Midbrain (tissue), 1 donor: ENCODE data around the gene SLC1A7.

Source experiments
- DNase-seq: peaks from one replicate; lab custom pipeline; 2025; lab: John Stamatoyannopoulos, UW

SLC1A7 gene

GRCh38 chr1:53160924-53161378, 18.5 kb upstream of the SLC1A7 start:
- DNase-seq: no peak

DNA sequence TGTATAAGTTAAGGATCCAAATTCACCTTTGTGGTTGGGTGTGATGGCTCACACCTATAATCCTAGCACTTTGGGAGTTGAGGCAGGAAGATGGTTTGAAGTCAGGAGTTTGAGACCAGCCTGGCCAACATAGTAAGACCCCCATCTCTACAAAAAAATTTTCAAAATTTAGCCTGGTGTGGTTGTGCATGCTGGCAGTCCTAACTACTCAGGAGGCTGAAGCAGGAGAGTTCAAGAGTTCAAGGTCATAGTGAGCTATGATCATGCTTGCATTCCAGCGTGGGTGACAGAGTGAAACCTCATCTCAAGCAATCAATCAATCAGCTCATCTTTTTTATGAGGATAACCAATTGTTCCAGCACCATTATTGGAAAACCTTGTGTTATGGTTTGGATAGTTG, 16.5 kb upstream of the SLC1A7 start:
- DNase-seq: no peak

DNA sequence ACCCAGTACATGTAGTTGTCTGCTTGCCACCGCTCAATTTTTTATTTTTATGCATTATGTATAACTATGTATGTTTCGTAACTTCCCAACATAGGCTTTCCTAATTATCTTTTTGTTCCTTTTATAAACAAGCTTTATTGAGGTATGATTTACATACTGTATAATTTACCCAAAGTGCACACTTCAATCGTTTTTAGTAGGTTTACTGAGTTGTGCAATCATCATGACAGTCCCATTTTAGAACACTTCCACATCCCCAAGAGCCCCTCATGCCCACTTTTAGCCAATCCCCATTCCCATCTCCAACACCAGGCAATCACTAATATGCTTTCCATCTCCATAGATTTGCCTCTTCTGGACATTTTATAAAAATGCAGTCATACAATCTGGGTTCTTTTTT, 14.3 kb upstream of the SLC1A7 start:
- no peak for DNase-seq

DNA sequence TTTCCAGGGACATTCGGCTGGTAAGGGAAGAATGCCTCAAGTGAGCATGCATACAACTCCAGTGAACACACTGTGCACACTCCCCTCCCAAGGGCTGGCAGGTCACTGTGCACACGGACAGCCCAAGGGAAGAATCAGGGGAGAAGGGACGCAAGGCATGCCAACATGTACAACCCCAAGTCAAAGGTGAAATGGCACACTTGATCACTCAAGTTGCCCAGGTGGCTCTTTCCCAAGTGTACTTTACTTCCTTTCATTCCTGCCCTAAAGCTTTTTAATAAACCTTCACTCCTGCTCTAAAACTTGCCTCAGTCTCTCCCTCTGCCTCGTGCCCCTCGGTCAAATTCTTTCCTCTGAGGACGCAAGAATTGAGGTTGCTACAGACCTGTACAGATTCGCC, 13.5 kb upstream of the SLC1A7 start:
- DNase-seq: no peak

DNA sequence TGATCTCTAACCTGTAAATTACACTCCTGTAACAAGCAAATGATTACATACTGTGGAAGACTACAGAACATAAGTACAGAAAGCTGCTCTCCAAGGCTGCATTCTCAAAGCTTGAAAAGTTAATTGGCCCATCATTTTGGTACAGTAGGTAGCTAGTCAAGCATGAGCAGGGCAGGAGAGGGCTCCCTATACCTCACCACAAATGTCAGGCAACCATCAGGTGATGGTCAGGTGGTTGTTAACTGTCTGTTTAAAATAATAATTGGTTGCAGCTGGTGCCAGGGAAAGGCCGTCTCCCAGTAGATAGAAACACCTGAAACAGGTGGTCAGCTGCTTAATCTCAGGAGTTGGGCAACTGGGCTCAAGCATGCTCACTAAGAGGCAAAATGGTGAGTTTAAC, 13.1 kb upstream of the SLC1A7 start:
- DNase-seq: no peak

DNA sequence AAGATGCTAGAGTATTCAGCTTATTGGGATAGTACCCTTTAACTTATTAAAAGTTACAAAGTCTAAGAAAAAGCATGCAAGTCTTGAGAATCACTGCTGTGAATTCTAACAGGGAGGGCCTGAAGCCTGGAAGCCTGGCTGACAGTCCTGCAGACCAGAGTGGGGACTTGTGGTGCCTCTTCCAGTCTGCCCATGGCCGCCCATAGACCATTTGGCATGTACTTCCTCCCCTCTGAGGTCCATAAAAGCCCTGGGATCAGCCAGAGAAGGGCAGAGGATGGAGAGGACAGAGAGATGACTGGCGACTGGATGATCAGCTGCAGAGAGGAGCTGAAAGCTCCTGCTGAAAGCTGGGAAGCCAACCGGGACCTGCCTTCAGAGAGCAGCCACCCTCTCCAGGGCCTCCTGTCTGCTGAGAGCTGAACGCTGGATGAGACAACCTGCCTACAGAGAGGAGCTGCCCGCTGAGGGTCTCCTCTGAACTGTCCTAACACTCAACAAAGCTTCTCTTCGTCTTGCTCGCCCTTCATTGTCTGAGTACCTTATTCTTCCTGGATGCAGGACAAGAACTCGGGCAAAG, 12.5 kb upstream of the SLC1A7 start:
- DNase-seq: no peak

- no peak for DNase-seq
Observed at GRCh38 chr1:53153752-53154151, 11.3 kb upstream of the SLC1A7 start.

DNA sequence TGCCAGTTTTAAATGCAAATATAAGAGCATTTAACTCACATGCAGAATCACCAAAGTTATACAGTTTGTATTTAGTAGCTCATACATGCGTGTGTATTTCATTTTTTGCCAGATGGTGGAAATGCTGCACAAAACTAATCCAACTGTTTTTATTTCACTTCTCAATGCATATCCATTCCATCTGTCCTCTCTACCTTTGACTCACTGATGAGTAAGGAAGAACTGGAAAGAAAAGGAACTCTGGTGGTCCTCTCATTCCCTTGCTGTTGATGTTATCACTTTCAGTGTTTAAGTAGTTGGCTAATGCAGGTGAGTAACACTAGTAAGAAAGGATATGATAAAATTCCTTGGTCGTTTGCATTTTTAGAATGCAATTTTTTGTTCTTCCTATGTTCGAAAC, 5.7 kb upstream of the SLC1A7 start:
- DNase-seq: no peak

DNA sequence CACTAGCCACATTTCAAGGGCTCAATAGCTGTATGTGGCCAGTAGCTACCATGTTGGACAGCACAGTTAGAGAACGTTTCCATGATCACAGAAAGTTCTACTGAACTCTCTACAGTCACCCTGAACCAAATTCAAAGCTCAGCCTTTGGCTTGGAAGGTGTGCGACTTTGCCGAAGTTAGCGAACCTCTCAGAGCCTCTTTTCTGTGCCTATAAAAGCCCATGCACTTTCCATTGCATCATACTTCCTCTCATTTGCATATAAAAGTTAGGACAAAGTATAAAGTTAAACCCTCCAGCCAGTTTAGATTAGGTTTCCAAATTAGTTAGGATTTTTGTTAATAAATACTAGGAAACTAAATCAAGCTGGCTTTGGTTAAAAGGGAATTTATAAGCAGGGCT, 4.7 kb upstream of the SLC1A7 start:
- no peak for DNase-seq

GRCh38 chr1:53145942-53146708, 3.7 kb upstream of the SLC1A7 start:
- no peak for DNase-seq

GRCh38 chr1:53145619-53145941, 3.1 kb upstream of the SLC1A7 start:
- DNase-seq: no peak

DNA sequence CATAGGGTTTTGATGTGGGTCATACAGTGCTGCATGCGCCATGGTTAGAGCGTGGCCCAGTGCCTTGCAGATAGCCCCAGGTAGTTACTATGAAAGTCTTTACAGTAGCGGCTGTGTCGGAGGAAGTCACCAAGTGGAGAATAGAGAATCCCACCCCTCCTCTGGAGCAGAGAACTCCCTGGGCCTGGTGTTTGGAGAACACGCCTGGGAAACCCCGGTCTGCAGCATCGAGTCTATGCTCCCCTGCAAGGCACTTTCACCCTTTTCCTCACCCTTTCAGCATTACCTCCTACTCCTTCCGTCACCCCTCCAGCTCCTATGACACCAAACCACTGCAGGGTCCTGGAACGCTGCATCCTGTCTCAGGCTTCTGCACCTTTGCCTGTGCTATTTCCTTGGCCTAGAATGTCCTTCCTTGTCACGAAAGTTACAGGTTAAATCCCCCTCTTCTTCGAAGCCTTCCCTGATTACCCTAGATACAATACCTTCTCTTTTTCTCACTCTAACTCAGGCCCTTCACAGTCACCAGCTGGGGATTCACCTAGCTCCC, 2.7 kb upstream of the SLC1A7 start:
- DNase-seq: no peak

DNA sequence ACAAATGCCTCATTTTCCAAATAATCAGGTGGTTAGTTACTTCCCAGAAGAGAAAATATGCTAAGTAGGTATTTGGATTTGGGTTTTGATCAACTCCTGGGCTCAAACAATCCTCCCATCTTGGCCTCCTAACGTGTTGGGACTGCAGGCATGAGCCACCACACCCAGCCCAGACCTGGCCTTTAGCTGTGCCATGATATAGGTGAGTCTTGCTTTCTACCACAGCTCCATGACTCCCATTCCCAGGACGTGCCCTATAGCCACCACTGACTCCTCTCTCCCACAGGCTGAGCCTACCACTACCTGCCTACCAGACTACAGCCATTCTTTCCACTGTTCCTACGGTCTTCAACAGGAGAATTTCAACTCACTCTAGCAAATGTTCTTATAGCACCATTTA, 1.8 kb upstream of the SLC1A7 start:
- DNase-seq: no peak

DNA sequence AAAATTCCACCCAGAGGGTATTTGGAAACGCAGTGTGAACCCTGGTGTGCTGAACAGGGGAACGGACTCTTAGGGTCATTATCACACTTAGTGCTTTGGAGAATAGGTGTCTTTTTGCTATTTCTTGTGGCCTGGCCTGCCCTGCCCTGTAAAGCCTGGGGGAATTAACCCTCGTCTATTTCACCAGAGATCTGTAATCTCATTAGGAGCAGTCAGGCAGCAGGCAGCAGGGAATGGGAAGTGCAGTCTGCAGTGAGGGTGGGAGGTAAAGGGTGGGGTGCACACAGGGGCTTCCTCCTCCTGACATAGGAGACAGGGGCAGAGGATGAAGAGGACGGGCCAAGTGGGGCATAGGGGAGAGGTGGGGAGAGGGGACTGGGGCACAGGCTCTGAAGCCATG, 1.1 kb upstream of the SLC1A7 start:
- DNase-seq: no peak

GRCh38 chr1:53141487-53142055, 867 bp downstream of the SLC1A7 start:
- no peak for DNase-seq

DNA sequence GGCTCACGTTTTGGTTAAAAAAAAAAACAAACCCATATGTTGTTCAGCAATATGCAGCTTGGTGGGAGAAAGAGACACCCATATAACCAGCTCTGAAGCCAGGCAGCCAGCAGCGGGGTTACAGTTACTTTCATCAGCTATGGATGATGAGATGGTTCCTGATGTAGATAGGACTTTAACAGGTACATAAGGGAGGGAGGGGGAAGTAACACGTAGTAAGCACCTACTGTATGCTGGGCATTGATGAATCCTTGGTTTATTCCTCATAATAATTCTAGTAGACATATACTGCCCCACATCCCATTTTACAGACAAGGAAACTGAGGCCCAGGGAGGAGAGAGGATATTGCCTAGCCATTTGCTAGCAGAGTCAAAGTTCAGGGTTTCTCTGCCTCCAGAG, 2.0 kb downstream of the SLC1A7 start:
- DNase-seq: no peak

- no peak for DNase-seq
Observed at GRCh38 chr1:53139951-53140361, 2.5 kb downstream of the SLC1A7 start.

- DNase-seq: no peak
Observed at GRCh38 chr1:53138991-53139884, 3.2 kb downstream of the SLC1A7 start.

GRCh38 chr1:53137729-53138128, 4.7 kb downstream of the SLC1A7 start:
- DNase-seq: no peak

DNA sequence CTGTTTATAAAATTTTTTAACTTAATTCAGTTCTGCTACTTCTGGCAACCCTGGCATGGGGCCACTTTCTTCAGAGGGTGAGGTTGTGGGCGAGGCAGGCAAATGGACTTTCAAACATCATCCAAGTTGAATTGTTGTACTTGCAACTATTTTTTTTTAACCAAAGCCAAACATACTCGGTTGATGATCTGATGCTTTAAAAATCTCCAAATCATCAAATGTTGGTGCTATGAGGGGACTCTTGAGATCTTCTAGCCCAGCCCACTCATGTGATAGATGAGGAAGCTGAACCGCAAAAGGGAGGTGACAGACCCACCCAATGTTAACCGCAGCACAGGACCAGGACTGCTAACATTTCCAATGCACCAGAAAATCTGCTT, 6.7 kb downstream of the SLC1A7 start:
- DNase-seq: no peak

DNA sequence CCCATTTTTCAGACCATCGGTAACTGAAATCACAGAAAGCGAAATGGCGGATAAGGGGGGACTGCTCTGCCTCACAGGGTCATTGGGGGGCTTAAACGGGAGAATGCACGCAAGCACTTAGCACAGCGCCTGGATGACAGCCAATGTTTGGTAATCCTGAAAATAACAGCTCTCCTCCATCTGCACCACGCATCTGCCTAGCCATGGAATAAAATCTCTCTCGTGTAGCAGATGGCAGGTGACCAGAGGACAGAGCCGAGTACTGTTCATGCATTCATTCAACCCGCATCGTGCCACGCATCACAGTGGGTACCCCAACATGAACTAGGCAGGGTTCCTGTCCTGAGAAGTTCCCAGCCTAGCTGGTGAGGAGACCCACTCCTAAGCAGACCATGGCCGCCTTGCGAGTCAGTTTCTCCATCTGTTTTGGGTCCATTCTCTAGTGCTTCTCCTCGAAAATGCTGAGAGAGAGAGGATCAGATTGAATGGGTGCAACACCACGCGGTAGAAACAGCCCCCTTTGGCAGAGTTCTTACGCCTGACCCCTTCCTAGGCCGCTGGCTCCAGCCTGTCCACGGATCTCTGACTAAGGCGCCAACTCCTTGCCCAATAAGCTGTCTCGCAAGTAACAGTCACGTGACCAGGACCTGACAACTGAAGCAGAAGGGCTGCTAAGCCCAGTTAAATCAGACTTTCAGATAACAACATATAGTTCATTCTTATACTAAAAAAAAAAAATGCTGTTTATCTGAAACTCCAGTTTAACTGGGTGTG, 7.3 kb downstream of the SLC1A7 start:
- no peak for DNase-seq

- DNase-seq: no peak
Observed at GRCh38 chr1:53134042-53134485, 8.4 kb downstream of the SLC1A7 start.
